Keratinocyte (primary cell): Measurements from ENCODE around the gene CDH18.

Experiments
- CTCF ChIP-seq, 3 experiments: IDR thresholded peaks in 1 of 3; conservative IDR thresholded peaks in 1 of 3; optimal IDR thresholded peaks in 1 of 3; 2 replicates in 2 of 3; 3 replicates in 1 of 3; pipeline versions ENCODE3 to v1.5.1; 2011; ENCODE audit warnings: low read length in 3 of 3, mild to moderate bottlenecking in 3 of 3, moderate library complexity in 2 of 3, control low read depth in 1 of 3, inconsistent platforms in 1 of 3; ENCODE audit not compliant: insufficient read depth in 2 of 3; ENCODE audit errors: extremely low read depth in 1 of 3
- EZH2 ChIP-seq: IDR thresholded peaks from one replicate; pipeline ENCODE4 v1.6.1; 2012; ENCODE audit warnings: inconsistent platforms, mild to moderate bottlenecking, low read length, moderate library complexity

DNA sequence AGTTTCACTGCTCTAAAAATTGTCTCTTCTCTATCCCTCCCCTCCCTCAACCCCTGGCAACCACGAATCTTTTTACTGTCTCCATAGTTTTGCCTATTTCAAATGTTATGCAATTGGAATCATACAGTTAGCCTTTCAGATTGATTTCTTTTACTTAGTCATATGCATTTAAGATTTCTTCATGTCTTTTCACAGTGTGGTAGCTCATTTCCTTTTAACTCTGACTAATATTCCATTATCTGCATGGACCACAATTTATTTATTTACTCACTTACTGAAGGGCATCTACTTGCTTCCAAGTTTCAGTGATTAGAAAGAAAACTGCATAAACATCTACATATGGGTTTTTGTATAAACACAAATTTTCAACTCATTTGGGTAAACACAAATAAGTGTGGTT, 372.3 kb downstream of the CDH18 start:
- TF ChIP-seq CTCF (optimal IDR thresholded peaks at IDR 0.05 in 1 of 3, IDR thresholded peaks at IDR 0.05 in 1 of 3, conservative IDR thresholded peaks at IDR 0.05 in 1 of 3; ENCODE audit: extremely low read depth in 1 of 3, insufficient read depth in 2 of 3, low read length in 3 of 3) (no peak), EZH2 (no peak)
